Large intestine (tissue), 1 donor: Measurements from ENCODE around the gene HOXC10. TPM values are rescaled to one million over a fixed set of nuclear protein-coding genes. Genes with fewer than 3 reads are reported as not detected.

Experiments
- polyA plus RNA-seq: library from polyadenylated mRNA; unstranded; fragments of 120-200 nt; gene quantifications from one replicate; pipeline ENCODE4 v1.2.1, GENCODE V29; 2013

Gene HOXC10
- polyA plus RNA-seq, 1 donor, result 0.19 TPM

Other genes starting within 250 kb of the HOXC10 start
- not detected for gene CISTR, start 233.2 kb upstream of the HOXC10 start, polyA plus RNA-seq
- not detected for gene HOXC13, start 46.3 kb upstream of the HOXC10 start, polyA plus RNA-seq
- not detected for gene HOXC12, start 30.2 kb upstream of the HOXC10 start, polyA plus RNA-seq
- gene HOXC11, start 12.0 kb upstream of the HOXC10 start, polyA plus RNA-seq, result 0.18 TPM
- gene HOTAIR, start 10.2 kb upstream of the HOXC10 start, polyA plus RNA-seq, result 0.04 TPM
- gene HOXC9, start 15.0 kb downstream of the HOXC10 start, polyA plus RNA-seq, result 0.51 TPM
- gene HOXC8, start 23.8 kb downstream of the HOXC10 start, polyA plus RNA-seq, result 1.0 TPM
- gene HOXC6, start 43.3 kb downstream of the HOXC10 start, polyA plus RNA-seq, result 13.6 TPM
- gene HOXC5, start 47.9 kb downstream of the HOXC10 start, polyA plus RNA-seq, result 1.8 TPM
- gene HOXC4, start 68.7 kb downstream of the HOXC10 start, polyA plus RNA-seq, result 14.0 TPM
- gene SMUG1, start 203.8 kb downstream of the HOXC10 start, polyA plus RNA-seq, result 45.9 TPM